ENCODE data around the gene CTNNA1.

GRCh38 chr5:138732466-138732865, 20.8 kb upstream of the CTNNA1 start:
- no peak for TF ChIP-seq CTCF (IDR thresholded peaks at IDR 0.05; ENCODE audit: low read depth, low read length)
- TF ChIP-seq POLR2A (IDR thresholded peaks at IDR 0.05; ENCODE audit: extremely low read depth, insufficient read length) = no peak

All from NB4 (cell line).